PC-3 (cell line): ENCODE data around the gene IFT172. TPM values are rescaled to one million over a fixed set of nuclear protein-coding genes. Genes with fewer than 3 reads are reported as not detected.

Experiments used
- ATAC-seq: fragments of 200-7000 bp; cut with Tn5 transposase; 2 replicates; pipeline ENCODE4 v1.9.1; 2020; ENCODE audit warnings: mild to moderate bottlenecking, moderate library complexity
- BruUV-seq: library from RNA; stranded (reverse); fragments of 400-500 nt; replicated peaks from 2 replicates; lab custom pipeline; 2021; lab: Mats Ljungman, UMichigan
- CTCF ChIA-PET: fragments of 300-600 bp; sonication (Branson Sonifier 250); formaldehyde crosslinking; loops from one replicate; lab custom pipeline; 2022; ENCODE audit warnings: antibody characterized with exemption; lab: Charles Lee
- POLR2A ChIA-PET: fragments of 300-600 bp; sonication (Branson Sonifier 250); formaldehyde crosslinking; loops from one replicate; lab custom pipeline; 2022; ENCODE audit warnings: antibody characterized with exemption; ENCODE audit not compliant: unreplicated experiment; lab: Charles Lee
- DNase-seq: peaks from one replicate; pipeline ENCODE4 v3.0.0-alpha.2; 2015
- H2AFZ ChIP-seq: fragments of 300-600 bp; sonication (generic); 2 replicates; pipeline ENCODE4 v1.6.0; 2016; ENCODE audit warnings: antibody characterized with exemption, low read length
- H3F3A ChIP-seq: fragments of 300-600 bp; sonication (generic); one replicate; pipeline ENCODE4 v1.6.0; 2017; ENCODE audit warnings: antibody characterized with exemption, low read length, control low read depth, mild to moderate bottlenecking; ENCODE audit not compliant: unreplicated experiment
- H3K27ac ChIP-seq: fragments of 300-600 bp; sonication (generic); 2 replicates; pipeline ENCODE4 v1.5.1; 2016; ENCODE audit warnings: mild to moderate bottlenecking, low read length
- H3K27me3 ChIP-seq: fragments of 300-600 bp; sonication (generic); 2 replicates; pipeline ENCODE4 v1.6.1; 2016; ENCODE audit warnings: low read length, mixed read lengths
- H3K36me3 ChIP-seq: fragments of 300-600 bp; sonication (generic); 2 replicates; pipeline ENCODE4 v1.6.1; 2016; ENCODE audit warnings: low read depth, mixed run types, low read length, mixed read lengths
- H3K4me1 ChIP-seq: fragments of 300-600 bp; sonication (generic); 2 replicates; pipeline ENCODE4 v1.5.1; 2016; ENCODE audit warnings: low read length; ENCODE audit not compliant: insufficient read depth
- H3K4me2 ChIP-seq: fragments of 300-600 bp; sonication (generic); 2 replicates; pipeline ENCODE4 v1.6.0; 2016; ENCODE audit warnings: low read length
- H3K4me3 ChIP-seq: fragments of 300-600 bp; sonication (generic); 2 replicates; pipeline ENCODE4 v1.5.1; 2016; ENCODE audit warnings: mild to moderate bottlenecking, low read length, mixed read lengths
- H3K79me2 ChIP-seq: fragments of 300-600 bp; sonication (generic); 2 replicates; pipeline ENCODE4 v1.6.1; 2017; ENCODE audit warnings: low read length, mixed read lengths
- H3K9ac ChIP-seq: fragments of 300-600 bp; sonication (generic); 2 replicates; pipeline ENCODE4 v1.6.0; 2016; ENCODE audit warnings: mild to moderate bottlenecking, low read length
- H3K9me2 ChIP-seq: fragments of 300-600 bp; sonication (generic); replicated peaks from 2 replicates; pipeline ENCODE4 v1.6.1; 2016; ENCODE audit warnings: mixed run types, low read length, mixed read lengths
- H3K9me3 ChIP-seq: fragments of 300-600 bp; sonication (generic); 2 replicates; pipeline ENCODE4 v1.6.1; 2016; ENCODE audit warnings: low read length, mixed read lengths
- H4K20me1 ChIP-seq: fragments of 300-600 bp; sonication (generic); 2 replicates; pipeline ENCODE4 v1.6.1; 2016; ENCODE audit warnings: low read length, mixed read lengths
- EZH2 ChIP-seq: fragments of 300-600 bp; sonication (generic); IDR thresholded peaks from one replicate; pipeline ENCODE4 v1.6.1; 2017; ENCODE audit warnings: antibody characterized with exemption, mild to moderate bottlenecking, low read length; ENCODE audit not compliant: unreplicated experiment
- EZH2phosphoT487 ChIP-seq: fragments of 300-600 bp; sonication (generic); IDR thresholded peaks from 2 replicates; pipeline ENCODE4 v1.6.1; 2018; ENCODE audit warnings: mild to moderate bottlenecking, antibody characterized with exemption, low read length, borderline replicate concordance
- intact Hi-C: fragments of 100-400 bp; cut with micrococcal nuclease; formaldehyde crosslinking; loops from 2 replicates; pipeline ENCODE4 v1.9.0; 2023
- total RNA-seq: library from RNA; depleted of rRNA; stranded (reverse); fragments of >200 nt; gene quantifications from 2 replicates; pipeline ENCODE4 v1.2.3, GENCODE V29; 2014
- TF ChIP-seq, protein P1 (sequence below): fragments of 300-600 bp; sonication (generic); conservative IDR thresholded peaks from 2 replicates; pipeline ENCODE4 v1.5.1; 2017; ENCODE audit warnings: antibody characterized with exemption, low read depth, mild to moderate bottlenecking, low read length

The IFT172 gene
- total RNA-seq, 1 experiment from 2014 or later = 22.9 TPM

DNA sequence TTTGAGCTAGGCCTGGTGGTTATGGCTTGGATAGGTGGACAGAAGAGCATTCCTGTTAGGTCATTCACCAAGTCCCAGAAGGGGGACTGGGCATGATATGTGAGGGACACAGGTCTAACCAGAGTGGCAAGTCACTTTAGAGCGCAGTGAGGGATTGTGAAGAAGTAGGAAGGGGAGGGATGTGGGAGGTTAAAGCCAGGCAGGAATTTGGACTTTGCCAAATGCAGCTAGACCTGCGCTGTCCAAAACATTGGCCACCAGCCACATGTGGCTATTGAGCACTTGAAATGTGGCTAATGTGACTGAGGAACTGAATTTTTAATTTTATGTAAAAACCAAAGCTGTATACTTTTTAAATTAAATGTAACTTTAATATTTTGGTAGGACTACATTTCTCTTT, 30.8 kb upstream of the IFT172 start:
- CTCF ChIA-PET = no interaction called here
- Histone ChIP-seq H3K27ac (no peak overlapping the region), H3F3A (no peaks in the 10 kb centered on the region), H3K27me3 (no peaks in the 10 kb centered on the region), H3K9me3 (no peaks in the 10 kb centered on the region), H3K4me1 (no peaks in the 10 kb centered on the region), H3K79me2 (no peaks in the 10 kb centered on the region), H3K4me3 (no peak overlapping the region), H4K20me1 (no peaks in the 10 kb centered on the region), H3K4me2 (no peak overlapping the region), H3K9me2 (no peaks in the 10 kb centered on the region), H3K9ac (no peak overlapping the region), H3K36me3 (no peaks in the 10 kb centered on the region), H2AFZ (no peak overlapping the region)
- TF ChIP-seq, protein P1, sequence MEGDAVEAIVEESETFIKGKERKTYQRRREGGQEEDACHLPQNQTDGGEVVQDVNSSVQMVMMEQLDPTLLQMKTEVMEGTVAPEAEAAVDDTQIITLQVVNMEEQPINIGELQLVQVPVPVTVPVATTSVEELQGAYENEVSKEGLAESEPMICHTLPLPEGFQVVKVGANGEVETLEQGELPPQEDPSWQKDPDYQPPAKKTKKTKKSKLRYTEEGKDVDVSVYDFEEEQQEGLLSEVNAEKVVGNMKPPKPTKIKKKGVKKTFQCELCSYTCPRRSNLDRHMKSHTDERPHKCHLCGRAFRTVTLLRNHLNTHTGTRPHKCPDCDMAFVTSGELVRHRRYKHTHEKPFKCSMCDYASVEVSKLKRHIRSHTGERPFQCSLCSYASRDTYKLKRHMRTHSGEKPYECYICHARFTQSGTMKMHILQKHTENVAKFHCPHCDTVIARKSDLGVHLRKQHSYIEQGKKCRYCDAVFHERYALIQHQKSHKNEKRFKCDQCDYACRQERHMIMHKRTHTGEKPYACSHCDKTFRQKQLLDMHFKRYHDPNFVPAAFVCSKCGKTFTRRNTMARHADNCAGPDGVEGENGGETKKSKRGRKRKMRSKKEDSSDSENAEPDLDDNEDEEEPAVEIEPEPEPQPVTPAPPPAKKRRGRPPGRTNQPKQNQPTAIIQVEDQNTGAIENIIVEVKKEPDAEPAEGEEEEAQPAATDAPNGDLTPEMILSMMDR = no peak
- no peak for TF ChIP-seq EZH2phosphoT487
- no peak for TF ChIP-seq EZH2
- DNase-seq (no peak), ATAC-seq (no peak)
- no TSS peak for BruUV-seq
- POLR2A ChIA-PET = no interaction called here
- intact Hi-C loops = no loop called here

DNA sequence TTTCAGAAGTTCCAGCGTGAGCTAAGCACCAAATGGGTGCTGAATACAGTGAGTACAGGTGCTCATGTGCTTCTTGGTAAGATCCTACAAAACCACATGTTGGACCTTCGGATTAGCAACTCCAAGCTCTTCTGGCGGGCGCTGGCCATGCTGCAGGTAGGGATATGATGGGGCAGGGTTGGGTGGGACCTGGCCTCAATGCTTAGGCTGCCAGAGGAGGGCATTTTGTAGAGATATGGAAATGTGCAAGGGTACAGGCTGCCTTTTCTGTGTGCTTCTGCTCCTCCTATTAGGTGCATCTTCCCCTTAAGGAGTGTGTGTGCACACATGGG, 29.2 kb upstream of the IFT172 start:
- Histone ChIP-seq H3K27ac (no peak overlapping the region), H3K4me3 (no peak overlapping the region), H3K4me2 (no peak overlapping the region), H3K9me2 (no peaks in the 10 kb centered on the region), H3K36me3 (no peaks in the 10 kb centered on the region), H3F3A (no peaks in the 10 kb centered on the region), H4K20me1 (no peaks in the 10 kb centered on the region), H3K4me1 (no peaks in the 10 kb centered on the region), H3K9ac (no peak overlapping the region), H3K9me3 (no peaks in the 10 kb centered on the region), H3K27me3 (no peaks in the 10 kb centered on the region), H2AFZ (no peak overlapping the region), H3K79me2 (no peaks in the 10 kb centered on the region)
- POLR2A ChIA-PET = no interaction called here
- DNase-seq (no peak), ATAC-seq (no peak)
- BruUV-seq = no TSS peak
- CTCF ChIA-PET = no interaction called here
- intact Hi-C loops = no loop called here
- TF ChIP-seq EZH2 (no peak), EZH2phosphoT487 (no peak)
- TF ChIP-seq, protein P1 = no peak

DNA sequence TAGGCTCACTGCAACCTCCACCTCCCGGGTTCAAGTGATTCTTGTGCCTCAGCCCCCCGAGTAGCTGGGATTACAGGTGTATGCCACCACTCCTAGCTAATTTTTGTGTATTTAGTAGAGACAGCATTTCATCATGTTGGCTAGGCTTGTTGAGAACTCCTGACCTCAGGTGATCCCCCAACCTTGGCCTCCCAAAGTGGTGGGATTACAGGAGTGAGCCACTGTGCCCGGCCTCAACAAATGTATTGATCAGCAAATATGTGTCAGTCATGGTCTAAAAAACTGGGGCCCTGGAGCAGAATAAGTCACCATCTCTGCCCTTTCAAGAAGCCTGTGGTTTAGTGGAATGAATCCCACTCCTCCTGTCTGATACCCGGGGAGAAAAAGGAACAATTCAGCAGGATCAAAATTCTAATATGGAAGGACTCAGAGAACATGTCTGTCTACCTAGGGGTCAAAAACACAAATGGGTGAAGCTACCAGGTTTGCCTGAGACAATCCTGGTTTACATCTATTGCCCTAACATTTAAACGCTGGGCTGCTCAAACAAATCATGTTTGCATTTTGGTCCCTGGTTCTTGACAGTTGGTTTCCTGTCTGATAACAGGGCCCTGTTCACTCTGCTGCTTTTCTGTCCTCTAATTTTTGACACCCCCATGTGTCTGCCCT, 28.7 kb upstream of the IFT172 start:
- H3K27ac ChIP-seq = no peak overlapping the region
- TF ChIP-seq, protein P1 = no peak
- TF ChIP-seq EZH2phosphoT487 (no peak), EZH2 (no peak)
- no peak overlapping the region for H2AFZ ChIP-seq
- no peaks in the 10 kb centered on the region for H3K4me1 ChIP-seq
- H3K27me3 ChIP-seq = no peaks in the 10 kb centered on the region
- H3F3A ChIP-seq = no peaks in the 10 kb centered on the region
- ATAC-seq (no peak), DNase-seq (no peak)
- H3K4me3 ChIP-seq = no peak overlapping the region
- no TSS peak for BruUV-seq
- no peaks in the 10 kb centered on the region for H3K9me2 ChIP-seq
- no peaks in the 10 kb centered on the region for H4K20me1 ChIP-seq
- POLR2A ChIA-PET = no interaction called here
- intact Hi-C loops = no loop called here
- H3K9me3 ChIP-seq = no peaks in the 10 kb centered on the region
- H3K36me3 ChIP-seq = no peaks in the 10 kb centered on the region
- H3K4me2 ChIP-seq = no peak overlapping the region
- H3K79me2 ChIP-seq = no peaks in the 10 kb centered on the region
- CTCF ChIA-PET = no interaction called here
- H3K9ac ChIP-seq = no peak overlapping the region
